ENCODE measurements around the gene TSPAN18. TPM values are rescaled to one million over a fixed set of nuclear protein-coding genes. Genes with fewer than 3 reads are reported as not detected.

TSPAN18 gene
- total and polyA plus RNA-seq, 10 of the 15 experiments (the other 5 are each of a cell fraction or from before 2014, with no cell fraction given), result 0.02 to 0.77 (median 0.13) TPM; not detected in 1

GRCh38 chr11:44727373-44728287 lies 868 bp downstream of the TSPAN18 start (continued):
- TF ChIP-seq IKZF2 (IDR thresholded peaks at IDR 0.05), result peak; percentile 28 to 40; a peak in 1 of 4 replicates
- peak; percentile 61 for TF ChIP-seq RAD21 (IDR thresholded peaks at IDR 0.05; ENCODE audit: insufficient read depth, low read depth, low read length)
- peak; percentile 48; the same call in 1 of the 2 replicates for TF ChIP-seq IKZF1 (conservative IDR thresholded peaks at IDR 0.05)
- TF ChIP-seq SMARCA5 (IDR thresholded peaks at IDR 0.05), result peak; percentile 74
- no peak for TF ChIP-seq BCL11A (IDR thresholded peaks at IDR 0.05; ENCODE audit: low read depth, low read length)

GRCh38 chr11:44728491-44728910 lies 1.7 kb downstream of the TSPAN18 start:
- 54% methylated on average over 6 of the region's 6 CpGs for WGBS (ENCODE audit: insufficient coverage, insufficient replicate concordance, low lambda C conversion rate, missing lambda C conversion rate)
- H3K27ac ChIP-seq (ENCODE audit: control insufficient read depth, insufficient read depth), result no peak overlapping the region
- no peak for DNase-seq (ENCODE audit: low read depth, low spot score)
- no peak for ATAC-seq
- POLR2A ChIA-PET, result no interaction called here
- no peaks in the 10 kb centered on the region for H3K79me2 ChIP-seq (ENCODE audit: control insufficient read depth, insufficient read depth, low read length)
- CTCF ChIA-PET, result no interaction called here
- no peak overlapping the region for H3K9ac ChIP-seq (ENCODE audit: control insufficient read depth, insufficient read depth, low read length)
- peaks cover 11% of the 10 kb centered on the region for H3K4me1 ChIP-seq (ENCODE audit: control insufficient read depth, insufficient read depth, low read length)
- RAD21 ChIA-PET (ENCODE audit: unreplicated experiment), result no interaction called here
- H3K27me3 ChIP-seq (replicated peaks in 1 of 2; ENCODE audit: control insufficient read depth in 2 of 2, insufficient read depth in 2 of 2, low read length in 1 of 2), result peaks cover 0 to 3% of the 10 kb centered on the region in 2 experiments; a peak in 3 of 4 replicates
- intact Hi-C loops (cut with micrococcal nuclease; ENCODE audit: unreplicated experiment), result loop anchor here (1.0 to 5.0 kb wide), 5 partner anchors 49 to 183 kb away; no protein-coding TSS in a partner anchor
- no peaks in the 10 kb centered on the region for H3K9me3 ChIP-seq (replicated peaks; ENCODE audit: control insufficient read depth, insufficient read depth, low read length)
- in situ Hi-C loops (cut with MboI), result loop anchor here (5.0 to 10.0 kb wide), 2 partner anchors 164 to 186 kb away; no protein-coding TSS in a partner anchor
- no peak for FAIRE-seq
- H3K4me3 ChIP-seq, result no peak overlapping the region
- no peaks in the 10 kb centered on the region for H4K20me1 ChIP-seq (ENCODE audit: control insufficient read depth, insufficient read depth)
- no TSS peak for BruUV-seq (replicated peaks)
- peak overlapping the region; percentile 87 for H3K4me2 ChIP-seq (ENCODE audit: control insufficient read depth, insufficient read depth)
- H3K36me3 ChIP-seq (ENCODE audit: control insufficient read depth in 2 of 2, insufficient read depth in 2 of 2, low read length in 1 of 2), result no peaks in the 10 kb centered on the region
- no peak overlapping the region for H2AFZ ChIP-seq (ENCODE audit: control insufficient read depth, low read depth, low read length)
- SMC1A ChIA-PET (ENCODE audit: uncharacterized antibody, unreplicated experiment), result interaction anchor here (0.7 kb wide), 1 partner anchor 713 kb away, joined by 3 read pairs; no protein-coding TSS in a partner anchor
- TF ChIP-seq PRDM15 (CRISPR knock-in tag; IDR thresholded peaks at IDR 0.05) (no peak), SUZ12 (IDR thresholded peaks at IDR 0.05; ENCODE audit: unreplicated experiment) (no peak), POLR2A (IDR thresholded peaks at IDR 0.05; ENCODE audit: low read depth, low read length) (no peak), CEBPZ (IDR thresholded peaks at IDR 0.05; ENCODE audit: low read depth, low read length) (no peak), CHD2 (IDR thresholded peaks at IDR 0.05; ENCODE audit: borderline replicate concordance, low read depth, low read length) (no peak), MTA2 (IDR thresholded peaks at IDR 0.05; ENCODE audit: low read depth) (no peak), STAT1 (conservative IDR thresholded peaks at IDR 0.05) (no peak), ZNF217 (IDR thresholded peaks at IDR 0.05) (no peak), NR2C1 (IDR thresholded peaks at IDR 0.05) (no peak), SRF (IDR thresholded peaks at IDR 0.05; ENCODE audit: low read depth in 2 of 2, low read length in 2 of 2) (no peak)
